HG03439 (cell line): ENCODE data around the gene KIF11.
A peak's percentile ranks its signal among the peaks of the same experiment; 100 is the strongest.

ENCODE experiments used
- ATAC-seq: cut with Tn5 transposase; IDR thresholded peaks from one replicate; pipeline ENCODE4 v1.9.1; 2021; ENCODE audit warnings: mild to moderate bottlenecking, moderate library complexity; ENCODE audit not compliant: unreplicated experiment

The KIF11 gene

GRCh38 chr10:92677708-92678107 is 84.8 kb downstream of the KIF11 start:
- ATAC-seq = no peak

GRCh38 chr10:92678206-92678605 is 85.3 kb downstream of the KIF11 start:
- ATAC-seq = no peak

- no peak for ATAC-seq
Measured at GRCh38 chr10:92681306-92681834, 88.4 kb downstream of the KIF11 start.

GRCh38 chr10:92688573-92688926 is 95.6 kb downstream of the KIF11 start:
- ATAC-seq = no peak

- peak; percentile 26 for ATAC-seq
Measured at GRCh38 chr10:92688927-92689662, 96.2 kb downstream of the KIF11 start.

GRCh38 chr10:92689663-92690210 is 96.8 kb downstream of the KIF11 start, which contains the start of gene HHEX:
TSS of gene HHEX (plus strand) at chr10:92689955. CDS start at chr10:92689987, 32 bp downstream.
- peak; percentile 47 for ATAC-seq

- no peak for ATAC-seq
Measured at GRCh38 chr10:92690211-92690914, 97.4 kb downstream of the KIF11 start.

- no peak for ATAC-seq
Measured at GRCh38 chr10:92690915-92691590, 98.1 kb downstream of the KIF11 start.

GRCh38 chr10:92691591-92692079 is 98.7 kb downstream of the KIF11 start:
- no peak for ATAC-seq

GRCh38 chr10:92692080-92692671 is 99.2 kb downstream of the KIF11 start:
- no peak for ATAC-seq

- no peak for ATAC-seq
Measured at GRCh38 chr10:92692697-92693533, 100.0 kb downstream of the KIF11 start.

- ATAC-seq = no peak
Measured at GRCh38 chr10:92693534-92693893, 100.6 kb downstream of the KIF11 start.

GRCh38 chr10:92695679-92696605 is 103.0 kb downstream of the KIF11 start:
- ATAC-seq = no peak

GRCh38 chr10:92696606-92697383 is 103.9 kb downstream of the KIF11 start:
- ATAC-seq = no peak

- ATAC-seq = no peak
Measured at GRCh38 chr10:92697663-92698511, 105.0 kb downstream of the KIF11 start.

GRCh38 chr10:92699193-92699517 is 106.2 kb downstream of the KIF11 start:
- ATAC-seq = no peak
